GM19324 (cell line): ENCODE measurements around the gene PRKD1.

Experiments
- ATAC-seq: cut with Tn5 transposase; IDR thresholded peaks from one replicate; pipeline ENCODE4 v1.9.1; 2021; ENCODE audit warnings: mild to moderate bottlenecking, moderate library complexity; ENCODE audit not compliant: unreplicated experiment, low FRiP score

PRKD1 gene

GRCh38 chr14:29630566-29631160 lies 297.0 kb downstream of the PRKD1 start:
- ATAC-seq = no peak

GRCh38 chr14:29629839-29630238 lies 297.8 kb downstream of the PRKD1 start:
- ATAC-seq = no peak

GRCh38 chr14:29627137-29627536 lies 300.5 kb downstream of the PRKD1 start:
- ATAC-seq = no peak

GRCh38 chr14:29618323-29619067 lies 309.2 kb downstream of the PRKD1 start:
- no peak for ATAC-seq

GRCh38 chr14:29616922-29617321 lies 310.7 kb downstream of the PRKD1 start:
- no peak for ATAC-seq

GRCh38 chr14:29608861-29609260 lies 318.8 kb downstream of the PRKD1 start:
- ATAC-seq = no peak

GRCh38 chr14:29607169-29607568 lies 320.5 kb downstream of the PRKD1 start:
- no peak for ATAC-seq

GRCh38 chr14:29603696-29604095 lies 324.0 kb downstream of the PRKD1 start:
- no peak for ATAC-seq

GRCh38 chr14:29601616-29602015 lies 326.0 kb downstream of the PRKD1 start:
- ATAC-seq = no peak

GRCh38 chr14:29587761-29588470 lies 339.7 kb downstream of the PRKD1 start:
- no peak for ATAC-seq

GRCh38 chr14:29587046-29587445 lies 340.6 kb downstream of the PRKD1 start:
- ATAC-seq = no peak

- no peak for ATAC-seq
Measured at GRCh38 chr14:29584992-29585391, 342.7 kb downstream of the PRKD1 start.

GRCh38 chr14:29580763-29581162 lies 346.9 kb downstream of the PRKD1 start:
- ATAC-seq = no peak

- ATAC-seq = no peak
Measured at GRCh38 chr14:29579838-29580237, 347.8 kb downstream of the PRKD1 start.

GRCh38 chr14:29576927-29577326 lies 350.7 kb downstream of the PRKD1 start:
- no peak for ATAC-seq

- no peak for ATAC-seq
Measured at GRCh38 chr14:29569194-29569593, 358.5 kb downstream of the PRKD1 start.

- ATAC-seq = no peak
Measured at GRCh38 chr14:29566194-29566593, 361.5 kb downstream of the PRKD1 start.

- no peak for ATAC-seq
Measured at GRCh38 chr14:29558516-29558915, 369.1 kb downstream of the PRKD1 start.

GRCh38 chr14:29554335-29554734 lies 373.3 kb downstream of the PRKD1 start:
- ATAC-seq = no peak

- no peak for ATAC-seq
Measured at GRCh38 chr14:29553427-29553826, 374.2 kb downstream of the PRKD1 start.

- ATAC-seq = no peak
Measured at GRCh38 chr14:29548948-29549370, 378.7 kb downstream of the PRKD1 start.

- no peak for ATAC-seq
Measured at GRCh38 chr14:29545714-29546113, 381.9 kb downstream of the PRKD1 start.
